Keratinocyte (primary cell): Measurements from ENCODE around the gene MAP3K14.

Experiments
- EZH2 ChIP-seq: IDR thresholded peaks from one replicate; pipeline ENCODE4 v1.6.1; 2012; ENCODE audit warnings: inconsistent platforms, mild to moderate bottlenecking, low read length, moderate library complexity
- TF ChIP-seq, protein P1 (sequence below), 3 experiments: IDR thresholded peaks in 1 of 3; conservative IDR thresholded peaks in 1 of 3; optimal IDR thresholded peaks in 1 of 3; 2 replicates in 2 of 3; 3 replicates in 1 of 3; pipeline versions ENCODE3 to v1.5.1; 2011; ENCODE audit warnings: low read length in 3 of 3, mild to moderate bottlenecking in 3 of 3, moderate library complexity in 2 of 3, control low read depth in 1 of 3, inconsistent platforms in 1 of 3; ENCODE audit not compliant: insufficient read depth in 2 of 3; ENCODE audit errors: extremely low read depth in 1 of 3

GRCh38 chr17:45361976-45362375 lies 45.2 kb upstream of the MAP3K14 start:
- TF ChIP-seq, protein P1, sequence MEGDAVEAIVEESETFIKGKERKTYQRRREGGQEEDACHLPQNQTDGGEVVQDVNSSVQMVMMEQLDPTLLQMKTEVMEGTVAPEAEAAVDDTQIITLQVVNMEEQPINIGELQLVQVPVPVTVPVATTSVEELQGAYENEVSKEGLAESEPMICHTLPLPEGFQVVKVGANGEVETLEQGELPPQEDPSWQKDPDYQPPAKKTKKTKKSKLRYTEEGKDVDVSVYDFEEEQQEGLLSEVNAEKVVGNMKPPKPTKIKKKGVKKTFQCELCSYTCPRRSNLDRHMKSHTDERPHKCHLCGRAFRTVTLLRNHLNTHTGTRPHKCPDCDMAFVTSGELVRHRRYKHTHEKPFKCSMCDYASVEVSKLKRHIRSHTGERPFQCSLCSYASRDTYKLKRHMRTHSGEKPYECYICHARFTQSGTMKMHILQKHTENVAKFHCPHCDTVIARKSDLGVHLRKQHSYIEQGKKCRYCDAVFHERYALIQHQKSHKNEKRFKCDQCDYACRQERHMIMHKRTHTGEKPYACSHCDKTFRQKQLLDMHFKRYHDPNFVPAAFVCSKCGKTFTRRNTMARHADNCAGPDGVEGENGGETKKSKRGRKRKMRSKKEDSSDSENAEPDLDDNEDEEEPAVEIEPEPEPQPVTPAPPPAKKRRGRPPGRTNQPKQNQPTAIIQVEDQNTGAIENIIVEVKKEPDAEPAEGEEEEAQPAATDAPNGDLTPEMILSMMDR (optimal IDR thresholded peaks at IDR 0.05 in 1 of 3, IDR thresholded peaks at IDR 0.05 in 1 of 3, conservative IDR thresholded peaks at IDR 0.05 in 1 of 3; ENCODE audit: extremely low read depth in 1 of 3, insufficient read depth in 2 of 3, low read length in 3 of 3) = no peak
- TF ChIP-seq EZH2 = no peak
